Stimulated activated CD8-positive, alpha-beta memory T cell treated with anti-CD3 and anti-CD28 coated beads, Interleukin-4, amount 100 ng/mL, for 1 hour (primary cell): ENCODE results near the gene DNM1L.

Experiments
- DNase-seq, 2 donors: peaks; one replicate each; pipeline ENCODE4 v3.0.0-alpha.2; 2020; ENCODE audit warnings: low read depth in 2 of 2, low spot score in 1 of 2

Gene DNM1L

GRCh38 chr12:32755654-32756475, 76.8 kb downstream of the DNM1L start, which contains the start of gene YARS2:
YARS2 (minus strand) TSS chr12:32755897; CDS start chr12:32755874, 23 bp downstream.
- peak; percentile 70 to 85 for DNase-seq

GRCh38 chr12:32756476-32757066, 77.5 kb downstream of the DNM1L start:
- DNase-seq = no peak

- no peak for DNase-seq
Measured at GRCh38 chr12:32757157-32757556, 78.1 kb downstream of the DNM1L start.

- no peak for DNase-seq
Measured at GRCh38 chr12:32761716-32762115, 82.6 kb downstream of the DNM1L start.

GRCh38 chr12:32765906-32766305, 86.8 kb downstream of the DNM1L start:
- no peak for DNase-seq

GRCh38 chr12:32768518-32768917, 89.4 kb downstream of the DNM1L start:
- no peak for DNase-seq

- no peak for DNase-seq
Measured at GRCh38 chr12:32770141-32770540, 91.0 kb downstream of the DNM1L start.

- DNase-seq = no peak
Measured at GRCh38 chr12:32773691-32774090, 94.6 kb downstream of the DNM1L start.

- DNase-seq = no peak
Measured at GRCh38 chr12:32776258-32776657, 97.2 kb downstream of the DNM1L start.

GRCh38 chr12:32777159-32777558, 98.1 kb downstream of the DNM1L start:
- DNase-seq = no peak

GRCh38 chr12:32777691-32778175, 98.6 kb downstream of the DNM1L start:
- no peak for DNase-seq

GRCh38 chr12:32780071-32780470, 101.0 kb downstream of the DNM1L start:
- no peak for DNase-seq

GRCh38 chr12:32783029-32783428, 103.9 kb downstream of the DNM1L start:
- DNase-seq = no peak

- DNase-seq = no peak
Measured at GRCh38 chr12:32785557-32785956, 106.5 kb downstream of the DNM1L start.

- no peak for DNase-seq
Measured at GRCh38 chr12:32788405-32788804, 109.3 kb downstream of the DNM1L start.

- no peak for DNase-seq
Measured at GRCh38 chr12:32789446-32789845, 110.3 kb downstream of the DNM1L start.

GRCh38 chr12:32789916-32790315, 110.8 kb downstream of the DNM1L start:
- DNase-seq = no peak

GRCh38 chr12:32794281-32794680, 115.2 kb downstream of the DNM1L start:
- no peak for DNase-seq
